Ovary (tissue), 9 donors: Measurements from ENCODE around the gene GRM8. TPM values are rescaled to one million over a fixed set of nuclear protein-coding genes. Genes with fewer than 3 reads are reported as not detected.

Experiments used
- DNase-seq, 5 donors: peaks; one replicate each; pipeline ENCODE4 v3.0.0-alpha.2; 2019 to 2020
- H3K27ac ChIP-seq, 2 donors: fragments of 200-600 bp; one replicate each; pipeline versions ENCODE4 v1.5.1 to v1.8.0; 2019 to 2022
- H3K27me3 ChIP-seq: fragments of 200-600 bp; one replicate; pipeline ENCODE4 v1.8.0; 2022
- H3K36me3 ChIP-seq: fragments of 200-600 bp; sonication (generic); one replicate; pipeline ENCODE4 v1.5.1; 2019
- H3K4me1 ChIP-seq: one replicate; pipeline ENCODE4 v1.8.1; 2013; ENCODE audit warnings: mild to moderate bottlenecking, moderate library complexity; ENCODE audit not compliant: insufficient read depth
- H3K4me3 ChIP-seq: fragments of 200-600 bp; sonication (generic); one replicate; pipeline ENCODE4 v1.5.1; 2017
- H3K9me3 ChIP-seq, 2 donors: fragments of 200-600 bp in 1 of 2; sonication (generic) in 1 of 2; one replicate each; pipeline versions ENCODE4 v1.5.1 to v1.8.1; 2013 to 2019; ENCODE audit warnings: mild to moderate bottlenecking in 1 of 2, moderate library complexity in 1 of 2
- CTCF ChIP-seq, 3 donors: fragments of 450-650 bp in 2 of 3; fragments of 200-600 bp in 1 of 3; IDR thresholded peaks; one replicate each; pipeline versions ENCODE4 v1.5.1 to v1.8.0; 2016 to 2022; ENCODE audit warnings: antibody characterized with exemption in 3 of 3, mild to moderate bottlenecking in 1 of 3
- EP300 ChIP-seq: sonication (generic); formaldehyde crosslinking; IDR thresholded peaks from one replicate; pipeline ENCODE4 v1.6.1; 2017; ENCODE audit warnings: antibody characterized with exemption
- POLR2A ChIP-seq: fragments of 450-650 bp; IDR thresholded peaks from one replicate; pipeline ENCODE4 v1.6.1; 2017; ENCODE audit warnings: antibody characterized with exemption, mild to moderate bottlenecking, moderate library complexity
- WGBS, 3 donors: extraction: QIAGEN DNeasy Blood & Tissue Kit in 1 of 3; methylation state at CpG; one replicate each; pipeline versions ENCODE4 v1.1.5 to v1.1.7; 2013 to 2017; 5-methylcytosine and 5-hydroxymethylcytosine counted together
- intact Hi-C, 4 donors: fragments of 100-400 bp; cut with DNase I; formaldehyde crosslinking; loops; one replicate each; pipeline versions ENCODE4 v1.11.0 to v1.15.1; 2022 to 2023
- polyA plus RNA-seq, 2 donors: library from polyadenylated mRNA; stranded (reverse); fragments of 200-250 nt in 1 of 2; fragments of 350-450 nt in 1 of 2; fragmentation: Illumina TruSeq in 1 of 2; extraction: RNeasy Lipid Tissue Mini Kit (QIAGEN cat#74804) in 1 of 2; gene quantifications; one replicate each; pipeline ENCODE4 v1.2.3, GENCODE V29; 2013 to 2014
- total RNA-seq, 7 donors: library from RNA; depleted of rRNA in 2 of 7; stranded (reverse); fragments of >200 nt in 2 of 7; fragmentation: NEBNext Ultra II Directional in 3 of 7; extraction: Animal tissue kit (Norgen Biotek cat#: 25700) in 3 of 7; gene quantifications; one replicate each; pipeline versions ENCODE4 v1.1.0 to v1.2.4, GENCODE V29; 2016 to 2023
- donor health status: DM: no; HTN: no; CAD: no; lungs with moderate emphysema.
- donor health status: DM: no; HTN: no; CAD: no.
- donor health status: Bipolar disorder and iron deficiency.
- donor health status: DM: yes; HTN: yes; CAD: no.
- donor health status: DM: no; HTN: no; CAD: no.
- donor health status: DM: yes; HTN: yes; CAD: no.

The GRM8 gene
- total and polyA plus RNA-seq, 9 donors, result 0.38 to 4.0 (median 1.0) TPM; not detected in 1

- H3K27ac ChIP-seq, result no peak overlapping the region
- TF ChIP-seq CTCF (IDR thresholded peaks at IDR 0.05) (no peak), POLR2A (no peak), EP300 (no peak)
- no peaks in the 10 kb centered on the region for H3K36me3 ChIP-seq
- no peaks in the 10 kb centered on the region for H3K9me3 ChIP-seq
- DNase-seq, result no peak
- no peaks in the 10 kb centered on the region for H3K4me1 ChIP-seq
- no peaks in the 10 kb centered on the region for H3K27me3 ChIP-seq
- H3K4me3 ChIP-seq, result no peak overlapping the region
- intact Hi-C loops, result no loop called here
Measured at GRCh38 chr7:127177156-127177555, 75.6 kb downstream of the GRM8 start.

- intact Hi-C loops, result no loop called here
- 72 to 80% (median 78%) methylated on average over 2 of the region's 2 CpGs for WGBS, 3 donors
- no peak for DNase-seq
- Histone ChIP-seq H3K4me3 (no peak overlapping the region), H3K27me3 (no peaks in the 10 kb centered on the region), H3K27ac (no peak overlapping the region), H3K4me1 (no peaks in the 10 kb centered on the region), H3K9me3 (no peaks in the 10 kb centered on the region), H3K36me3 (no peaks in the 10 kb centered on the region)
- TF ChIP-seq CTCF (IDR thresholded peaks at IDR 0.05), result no peak
- TF ChIP-seq EP300, result no peak
- no peak for TF ChIP-seq POLR2A
Measured at GRCh38 chr7:127162366-127162765, 90.4 kb downstream of the GRM8 start.

GRCh38 chr7:127158659-127159058 is 94.1 kb downstream of the GRM8 start:
- 73 to 78% (median 77%) methylated on average over 3 of the region's 3 CpGs for WGBS, 3 donors
- TF ChIP-seq EP300 (no peak), CTCF (IDR thresholded peaks at IDR 0.05) (no peak), POLR2A (no peak)
- intact Hi-C loops, result no loop called here

GRCh38 chr7:127154958-127155357 is 97.8 kb downstream of the GRM8 start:
- H3K27me3 ChIP-seq, result no peaks in the 10 kb centered on the region
- no peak for DNase-seq
- H3K27ac ChIP-seq, result no peak overlapping the region
- intact Hi-C loops, result no loop called here
- 78 to 81% (median 80%) methylated on average over 4 of the region's 4 CpGs for WGBS, 3 donors
- no peaks in the 10 kb centered on the region for H3K4me1 ChIP-seq
- H3K36me3 ChIP-seq, result no peaks in the 10 kb centered on the region
- no peak overlapping the region for H3K4me3 ChIP-seq
- TF ChIP-seq EP300 (no peak), CTCF (IDR thresholded peaks at IDR 0.05) (no peak), POLR2A (no peak)
- H3K9me3 ChIP-seq, result no peaks in the 10 kb centered on the region

More at GRCh38 chr7:127158659-127159058, 94.1 kb downstream of the GRM8 start:
- Histone ChIP-seq H3K4me1 (no peaks in the 10 kb centered on the region), H3K4me3 (no peak overlapping the region), H3K27ac (no peak overlapping the region), H3K36me3 (no peaks in the 10 kb centered on the region), H3K9me3 (no peaks in the 10 kb centered on the region), H3K27me3 (no peaks in the 10 kb centered on the region)
- no peak for DNase-seq

- H3K27ac ChIP-seq, result no peak overlapping the region
- intact Hi-C loops, result no loop called here
- no peaks in the 10 kb centered on the region for H3K9me3 ChIP-seq
- TF ChIP-seq POLR2A (no peak), EP300 (no peak), CTCF (IDR thresholded peaks at IDR 0.05) (no peak)
- H3K4me3 ChIP-seq, result no peak overlapping the region
- H3K27me3 ChIP-seq, result no peaks in the 10 kb centered on the region
- WGBS, 3 donors, result 68 to 78% (median 70%) methylated on average over 3 of the region's 3 CpGs
- DNase-seq, result no peak
- no peaks in the 10 kb centered on the region for H3K4me1 ChIP-seq
- H3K36me3 ChIP-seq, result no peaks in the 10 kb centered on the region
Measured at GRCh38 chr7:127154101-127154500, 98.6 kb downstream of the GRM8 start.
